Measurements from ENCODE around the gene PRRG2.

Gene PRRG2

GRCh38 chr19:49585023-49585422 is 3.9 kb downstream of the PRRG2 start:
- intact Hi-C loops (cut with DNase I): no loop called here
- peak in 1 of 10 donors; percentile 58 for DNase-seq

- peak in 1 of 10 donors; percentile 70 for DNase-seq
- intact Hi-C loops (cut with DNase I): no loop called here
Measured at GRCh38 chr19:49587227-49587626, 6.1 kb downstream of the PRRG2 start.

DNA sequence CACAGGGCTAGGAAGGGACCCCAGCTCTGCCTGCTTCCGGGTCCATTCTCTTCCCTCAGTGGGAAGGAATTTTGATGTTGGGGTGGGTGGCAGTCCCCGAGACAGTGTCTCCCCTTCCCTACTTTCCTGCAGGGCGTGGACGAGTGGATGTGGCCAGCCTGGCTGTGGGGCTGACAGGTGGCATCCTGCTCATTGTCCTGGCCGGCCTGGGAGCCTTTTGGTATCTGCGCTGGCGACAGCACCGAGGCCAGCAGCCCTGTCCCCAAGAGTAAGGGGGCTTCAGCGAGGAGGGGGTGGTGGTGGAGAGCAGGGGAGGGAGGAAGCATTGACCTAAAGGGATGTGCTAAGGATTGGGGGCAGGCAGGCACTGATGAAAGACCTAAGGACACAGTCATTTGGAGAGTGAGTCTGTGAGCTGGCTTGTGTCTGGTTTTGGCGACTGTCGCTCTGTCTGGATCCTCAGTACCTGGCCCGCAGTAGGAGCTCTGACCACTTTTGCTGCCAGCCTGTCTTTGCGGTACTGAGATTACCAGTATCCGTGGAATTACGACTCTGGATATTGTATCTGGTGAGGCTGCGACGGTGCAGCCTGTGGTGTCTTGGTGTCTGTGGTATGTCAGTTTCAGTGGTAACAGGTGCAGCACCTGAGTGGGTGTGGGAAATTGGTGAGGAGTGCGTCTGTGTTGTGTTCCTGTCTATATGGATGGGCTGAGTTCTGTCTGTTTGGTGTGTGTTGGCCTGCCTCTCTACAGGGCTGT is 7.4 kb downstream of the PRRG2 start:
- intact Hi-C loops (cut with DNase I): no loop called here
- DNase-seq: peak in 1 of 10 donors; percentile 30

DNA sequence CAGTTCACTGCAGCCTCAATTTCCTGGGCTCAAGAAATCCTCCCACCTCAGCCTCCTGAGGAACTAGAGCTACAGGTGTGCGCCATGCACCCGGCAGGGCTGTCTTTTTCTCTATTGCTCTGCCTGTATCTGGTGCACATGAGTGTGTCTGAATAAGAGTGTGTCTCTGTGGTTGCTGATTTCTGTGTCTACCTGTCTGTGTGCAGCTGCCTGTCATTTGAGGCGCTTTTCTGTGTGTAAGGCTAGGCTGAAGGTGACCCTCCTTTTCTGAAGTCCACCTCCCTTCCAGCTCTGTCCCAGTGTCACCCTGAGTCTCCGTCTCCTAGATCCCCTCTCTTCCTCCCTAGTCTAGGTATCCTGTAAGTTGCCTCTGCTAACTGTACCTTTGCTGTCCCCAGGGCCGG is 8.4 kb downstream of the PRRG2 start:
- peak in 1 of 10 donors; percentile 41 for DNase-seq

DNA sequence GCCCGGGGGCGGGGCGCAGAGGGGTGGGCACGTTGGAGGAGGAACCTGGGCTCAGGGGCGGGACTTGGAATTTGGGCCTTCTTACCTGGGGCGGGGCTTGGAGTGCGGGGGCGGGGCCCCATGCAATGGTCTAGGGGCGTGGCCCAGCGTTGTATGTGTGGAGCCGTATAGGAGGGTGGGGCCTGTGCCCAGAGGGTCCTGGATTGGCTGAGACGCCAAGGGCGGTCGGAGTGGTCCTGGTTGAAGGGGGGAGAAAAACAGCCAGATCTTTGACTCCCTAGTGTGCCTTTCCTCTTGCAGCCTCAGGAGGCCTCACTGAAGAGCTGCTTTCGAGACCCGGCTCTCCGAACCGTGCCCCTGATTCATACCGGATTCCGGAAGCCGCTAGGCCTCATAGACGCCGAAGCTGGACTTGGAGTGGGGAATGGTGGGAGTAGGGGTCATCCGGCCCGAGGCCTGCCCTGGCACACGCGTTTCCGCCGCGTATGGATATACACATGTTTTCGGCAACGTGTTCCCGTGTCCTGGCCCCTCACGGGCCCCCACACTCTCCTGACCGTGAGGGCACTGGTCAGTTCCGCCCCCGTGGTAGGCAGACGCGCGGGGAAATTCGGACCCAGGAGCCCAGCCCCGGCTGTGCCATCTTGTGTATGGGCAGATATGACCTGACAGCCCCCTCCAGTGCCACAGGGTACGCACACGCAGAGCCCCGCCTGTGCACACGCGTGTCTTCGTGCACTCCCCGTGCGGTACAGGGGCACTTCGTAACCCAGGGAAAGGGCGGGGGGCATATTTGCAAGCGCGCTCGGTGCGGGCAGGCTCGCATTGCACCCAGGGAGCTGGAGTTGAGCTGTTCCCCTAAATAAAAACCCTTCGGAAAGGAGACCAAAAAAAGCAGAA is 9.2 kb downstream of the PRRG2 start:
- intact Hi-C loops (cut with DNase I): loop anchor here (5.0 kb wide), 1 partner anchor 87 kb away; the partner anchor contains the start of gene PRMT1
- peak; percentile 63 to 99 (median 88) for DNase-seq

More for the DNA sequence above, 8.4 kb downstream of the PRRG2 start:
- intact Hi-C loops (cut with DNase I): no loop called here

DNA sequence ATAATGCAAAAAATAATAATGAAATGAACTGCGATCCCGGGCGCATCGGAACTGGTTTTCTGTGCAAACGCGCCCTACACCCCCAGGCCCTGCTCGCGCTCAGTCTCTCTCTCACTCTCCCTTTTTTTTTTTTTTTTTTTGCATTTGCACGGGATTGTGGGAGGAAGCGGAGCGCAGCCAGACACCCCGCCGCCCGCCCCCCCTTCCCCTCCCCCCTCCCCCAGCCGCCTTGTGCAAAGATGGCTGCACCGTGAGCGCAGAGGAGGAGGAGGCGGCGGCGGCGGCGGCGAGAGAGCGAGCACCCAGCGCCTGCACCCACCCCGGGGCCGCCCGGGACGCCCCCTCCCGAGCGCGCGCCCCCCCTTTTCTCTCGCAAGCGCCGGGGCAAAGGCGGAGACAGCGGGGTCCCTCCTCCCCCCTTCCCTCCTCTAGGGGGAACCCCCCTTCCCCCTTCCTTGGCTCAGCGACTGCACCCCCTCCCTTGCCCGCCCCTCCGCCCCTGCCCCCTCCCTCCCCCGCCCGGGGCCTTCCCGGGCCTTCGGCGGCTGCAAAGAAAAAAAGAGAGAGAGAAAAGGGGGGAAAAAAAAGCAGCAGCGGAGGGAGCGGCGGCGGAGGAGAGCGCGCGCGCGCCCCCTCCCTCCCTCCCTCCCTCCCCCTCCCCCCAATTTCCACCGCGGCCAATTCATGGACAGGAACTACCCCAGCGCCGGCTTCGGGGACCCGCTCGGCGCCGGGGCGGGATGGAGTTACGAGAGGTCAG is 10.0 kb downstream of the PRRG2 start, which contains the start of gene PRR12:
TSS of gene PRR12 (plus strand) at position 212 of the 760 bp plus-strand sequence. CDS start at position 685, 473 bp downstream.
- intact Hi-C loops (cut with DNase I): loop anchor here (5.0 kb wide), 1 partner anchor 86 kb away; the partner anchor contains the start of gene PRMT1
- DNase-seq: peak; percentile 38 to 92 (median 46)

GRCh38 chr19:49591731-49592485 is 10.8 kb downstream of the PRRG2 start:
- peak in 8 of 10 donors; percentile 28 to 86 (median 34) for DNase-seq
- intact Hi-C loops (cut with DNase I): loop anchor here (2.0 to 5.0 kb wide), 2 partner anchors 49 to 85 kb away; partner anchors contain the start of genes PRMT1 and RRAS

DNA sequence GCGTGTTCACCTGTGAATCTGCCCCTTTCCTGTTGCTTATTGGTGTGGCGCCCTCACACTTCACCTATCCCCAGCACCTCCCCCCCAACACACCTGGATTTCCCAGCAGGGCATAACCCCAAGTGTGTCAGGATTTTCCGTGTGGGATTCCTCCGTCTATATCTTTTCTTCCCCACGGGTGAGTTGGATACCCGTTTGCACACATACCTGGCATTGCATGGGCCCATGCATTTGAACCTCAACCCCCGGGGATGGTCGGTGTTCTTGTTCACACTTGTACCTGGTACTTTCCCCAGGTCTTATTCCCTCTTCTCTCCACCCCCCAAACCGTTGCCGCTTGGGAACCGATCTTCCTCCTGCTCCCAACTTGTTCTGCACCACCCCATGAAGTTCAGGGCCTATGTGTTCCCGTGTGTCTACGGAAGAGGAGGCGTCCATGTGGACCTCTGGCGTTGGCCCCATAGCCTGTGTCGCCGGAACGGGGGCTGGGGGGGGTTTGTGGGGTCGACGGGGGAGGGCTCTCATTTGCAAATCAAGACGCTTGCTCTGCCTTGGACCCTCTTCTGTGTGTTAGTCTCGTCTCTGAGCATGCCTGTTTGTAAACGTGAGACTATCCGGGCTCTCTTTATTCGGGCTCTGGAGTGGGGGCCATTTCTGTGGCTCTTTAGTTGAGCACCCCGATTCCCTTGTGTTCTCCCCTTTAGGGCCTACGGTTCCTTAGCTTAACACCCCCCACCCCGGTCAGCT is 11.5 kb downstream of the PRRG2 start:
- intact Hi-C loops (cut with DNase I): loop anchor here (2.0 to 5.0 kb wide), 2 partner anchors 48 to 85 kb away; partner anchors contain the start of genes PRMT1 and RRAS
- no peak for DNase-seq

- intact Hi-C loops (cut with DNase I): loop anchor here (2.0 to 5.0 kb wide), 2 partner anchors 47 to 84 kb away; partner anchors contain the start of genes PRMT1 and RRAS
- peak; percentile 92 to 100 (median 94) for DNase-seq
Measured at GRCh38 chr19:49593233-49594113, 12.4 kb downstream of the PRRG2 start.

DNA sequence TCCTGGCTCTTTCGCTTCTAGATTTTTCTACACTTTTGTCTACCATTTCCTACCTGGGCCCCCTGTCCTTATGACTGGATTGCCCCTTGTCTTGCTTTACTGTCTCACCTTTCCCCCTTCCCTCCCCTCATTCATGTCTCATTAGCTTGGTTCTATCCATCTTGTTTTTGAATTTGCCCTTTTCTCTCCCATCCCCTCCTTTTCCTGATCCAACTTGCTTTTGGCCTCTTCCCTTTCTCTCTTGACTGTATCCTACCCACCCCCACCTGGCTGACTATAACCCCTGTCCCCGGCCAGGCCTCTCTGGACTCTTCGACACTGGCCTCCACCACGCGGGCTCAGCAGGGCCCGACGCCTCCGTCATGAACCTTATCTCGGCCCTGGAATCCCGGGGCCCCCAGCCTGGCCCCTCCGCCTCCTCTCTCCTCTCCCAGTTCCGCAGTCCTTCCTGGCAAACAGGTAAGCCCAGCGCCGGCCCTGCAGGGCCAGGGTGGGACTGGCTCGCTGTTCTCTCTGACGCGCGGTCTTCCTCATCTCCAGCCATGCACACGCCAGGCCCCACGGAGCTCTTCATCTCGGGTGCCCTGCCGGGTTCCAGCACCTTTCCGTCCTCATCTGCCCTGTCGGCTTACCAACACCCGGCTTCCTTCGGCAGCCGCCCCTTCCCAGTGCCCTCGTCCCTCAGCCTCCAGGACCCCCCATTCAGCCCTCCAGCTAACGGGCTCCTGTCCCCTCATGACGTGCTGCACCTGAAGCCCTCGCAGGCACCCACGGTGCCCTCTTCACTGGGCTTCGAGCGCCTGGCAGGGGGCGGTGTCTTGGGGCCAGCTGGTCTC is 13.3 kb downstream of the PRRG2 start:
- intact Hi-C loops (cut with DNase I): loop anchor here (5.0 kb wide), 1 partner anchor 83 kb away; the partner anchor contains the start of gene PRMT1
- no peak for DNase-seq

DNA sequence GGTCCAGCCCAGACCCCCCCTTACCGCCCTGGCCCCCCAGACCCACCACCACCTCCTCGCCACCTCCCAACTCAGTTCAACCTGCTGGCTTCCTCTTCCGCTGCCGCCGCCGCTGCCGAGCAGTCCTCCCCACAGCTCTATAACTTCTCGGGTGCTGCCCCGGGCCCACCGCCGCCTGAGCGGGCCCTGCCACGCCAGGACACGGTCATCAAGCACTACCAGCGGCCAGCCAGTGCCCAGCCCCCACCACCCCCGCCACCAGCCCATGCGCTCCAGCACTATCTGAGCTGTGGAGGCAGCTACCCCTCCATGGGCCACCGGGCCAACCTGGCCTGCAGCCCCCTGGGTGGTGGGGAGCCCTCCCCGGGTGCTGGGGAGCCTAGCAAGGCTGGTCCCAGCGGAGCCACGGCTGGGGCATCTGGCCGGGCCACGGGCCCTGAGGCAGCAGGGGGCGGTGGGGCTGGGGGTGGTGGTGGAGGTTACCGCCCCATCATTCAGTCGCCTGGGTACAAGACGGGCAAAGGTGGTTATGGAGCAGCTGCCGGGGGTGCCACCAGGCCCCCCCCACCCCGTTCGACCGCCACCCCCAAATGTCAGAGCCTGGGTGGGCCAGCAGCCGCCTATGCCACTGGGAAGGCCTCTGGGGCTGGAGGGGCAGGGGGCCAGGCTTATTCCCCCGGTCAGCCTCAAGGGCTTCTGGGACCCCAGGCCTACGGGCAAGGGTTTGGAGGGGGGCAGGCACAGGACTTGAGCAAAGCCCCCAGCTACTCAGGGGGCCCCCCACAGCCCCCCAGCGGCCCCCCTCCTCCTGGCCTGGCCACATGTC is 14.1 kb downstream of the PRRG2 start:
- intact Hi-C loops (cut with DNase I): loop anchor here (5.0 kb wide), 1 partner anchor 82 kb away; the partner anchor contains the start of gene PRMT1
- no peak for DNase-seq

DNA sequence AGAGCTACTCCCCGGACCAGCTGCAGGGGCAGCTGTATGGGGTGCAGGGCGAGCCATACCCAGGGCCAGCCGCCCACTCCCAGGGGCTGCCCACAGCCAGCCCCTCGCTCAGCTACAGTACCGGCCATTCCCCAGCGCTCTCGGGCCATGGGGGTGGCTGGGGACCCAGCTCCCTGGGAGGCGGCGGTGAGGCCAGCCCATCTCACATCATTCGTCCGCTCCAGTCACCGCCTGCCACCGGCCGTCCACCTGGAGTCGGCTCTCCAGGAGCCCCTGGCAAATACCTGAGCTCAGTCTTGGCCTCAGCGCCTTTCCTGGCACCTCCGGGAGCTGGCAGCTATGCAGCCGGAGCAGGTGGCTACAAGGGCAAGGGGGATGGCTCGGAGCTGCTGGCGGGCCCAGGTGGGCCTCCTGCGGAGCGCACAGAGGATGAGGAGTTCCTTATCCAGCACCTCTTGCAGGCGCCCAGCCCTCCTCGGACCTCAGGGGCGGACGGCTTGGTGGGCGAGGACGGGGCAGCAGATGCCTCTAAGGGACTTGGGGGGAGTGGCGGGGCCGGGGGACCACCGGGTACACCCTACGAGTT is 14.8 kb downstream of the PRRG2 start:
- intact Hi-C loops (cut with DNase I): no loop called here
- no peak for DNase-seq

GRCh38 chr19:49596407-49596806 is 15.3 kb downstream of the PRRG2 start:
- intact Hi-C loops (cut with DNase I): no loop called here
- DNase-seq: no peak

DNA sequence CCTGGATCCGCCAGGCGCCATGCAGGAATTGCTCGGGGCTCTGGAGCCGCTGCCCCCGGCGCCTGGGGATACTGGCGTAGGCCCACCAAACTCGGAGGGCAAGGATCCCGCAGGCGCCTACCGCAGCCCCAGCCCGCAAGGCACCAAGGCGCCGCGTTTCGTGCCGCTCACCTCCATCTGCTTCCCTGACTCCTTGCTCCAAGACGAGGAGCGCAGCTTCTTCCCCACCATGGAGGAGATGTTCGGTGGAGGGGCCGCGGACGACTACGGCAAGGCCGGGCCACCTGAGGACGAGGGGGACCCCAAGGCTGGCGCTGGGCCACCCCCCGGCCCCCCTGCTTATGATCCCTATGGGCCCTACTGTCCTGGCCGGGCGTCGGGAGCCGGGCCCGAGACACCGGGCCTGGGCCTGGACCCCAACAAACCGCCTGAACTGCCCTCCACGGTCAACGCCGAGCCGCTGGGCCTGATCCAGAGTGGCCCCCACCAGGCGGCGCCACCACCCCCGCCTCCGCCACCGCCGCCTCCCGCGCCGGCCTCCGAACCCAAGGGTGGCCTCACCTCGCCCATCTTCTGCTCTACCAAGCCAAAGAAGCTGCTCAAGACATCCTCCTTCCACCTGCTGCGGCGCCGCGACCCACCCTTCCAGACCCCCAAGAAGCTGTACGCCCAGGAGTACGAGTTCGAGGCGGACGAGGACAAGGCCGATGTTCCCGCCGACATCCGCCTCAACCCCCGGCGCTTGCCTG is 16.0 kb downstream of the PRRG2 start:
- intact Hi-C loops (cut with DNase I): no loop called here
- DNase-seq: no peak

DNA sequence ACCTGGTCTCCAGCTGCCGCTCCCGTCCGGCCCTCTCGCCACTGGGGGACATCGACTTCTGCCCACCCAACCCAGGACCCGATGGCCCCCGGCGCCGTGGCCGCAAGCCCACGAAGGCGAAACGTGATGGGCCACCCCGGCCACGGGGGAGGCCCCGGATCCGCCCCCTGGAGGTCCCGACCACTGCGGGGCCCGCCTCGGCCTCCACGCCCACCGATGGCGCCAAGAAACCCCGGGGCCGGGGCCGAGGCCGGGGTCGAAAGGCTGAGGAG is 16.5 kb downstream of the PRRG2 start:
- intact Hi-C loops (cut with DNase I): no loop called here
- no peak for DNase-seq

Data from posterior cingulate gyrus (tissue), 11 donors.